ENCODE data around the gene TTC32. TPM values are rescaled to one million over a fixed set of nuclear protein-coding genes. Genes with fewer than 3 reads are reported as not detected.

TTC32 gene
- total RNA-seq, 1 experiment from 2014 or later, result 12.7 TPM

- in situ Hi-C loops (cut with HindIII; ENCODE audit: low pct_unique_long_range_greater_than_20kb, low sequenced_read_pairs), result no loop called here
- no peak for DNase-seq (ENCODE audit: low read depth, low spot score)
- Histone ChIP-seq H3K4me1 (ENCODE audit: control insufficient read depth, insufficient read depth, low read length) (no peaks in the 10 kb centered on the region), H3K36me3 (ENCODE audit: control insufficient read depth, insufficient read depth, low read length) (no peaks in the 10 kb centered on the region), H3K9me3 (ENCODE audit: control insufficient read depth, insufficient read depth, low read depth, low read length) (no peaks in the 10 kb centered on the region), H3K27ac (ENCODE audit: low read length) (no peak overlapping the region), H3K27me3 (ENCODE audit: control insufficient read depth, insufficient read depth, low read length) (no peaks in the 10 kb centered on the region), H3K4me3 (ENCODE audit: low read depth in 2 of 2, low read length in 2 of 2) (no peak overlapping the region)
- intact Hi-C loops (cut with micrococcal nuclease; ENCODE audit: unreplicated experiment), result no loop called here
- TF ChIP-seq REST (IDR thresholded peaks at IDR 0.05; ENCODE audit: insufficient read depth in 1 of 2, low read depth in 2 of 2, low read length in 1 of 2) (no peak), TCF7L2 (IDR thresholded peaks at IDR 0.05; ENCODE audit: low read depth, low read length) (no peak), SIN3A (IDR thresholded peaks at IDR 0.05; ENCODE audit: borderline replicate concordance, insufficient read depth, low read depth, low read length) (no peak), POLR2AphosphoS5 (IDR thresholded peaks at IDR 0.05; ENCODE audit: low read depth, low read length) (no peak), CTCF (IDR thresholded peaks at IDR 0.05) (no peak)
- BruUV-seq (replicated peaks), result no TSS peak
- ATAC-seq, result no peak
- ChIA-PET POLR2A (no interaction called here), CTCF (no interaction called here)
Measured at GRCh38 chr2:19876751-19877150, 25.0 kb downstream of the TTC32 start.

- in situ Hi-C loops (cut with HindIII; ENCODE audit: low pct_unique_long_range_greater_than_20kb, low sequenced_read_pairs) (no loop called here), intact Hi-C loops (cut with micrococcal nuclease; ENCODE audit: unreplicated experiment) (no loop called here)
- DNase-seq (ENCODE audit: low read depth, low spot score), result no peak
- H3K27me3 ChIP-seq (ENCODE audit: control insufficient read depth, insufficient read depth, low read length), result no peaks in the 10 kb centered on the region
- CTCF ChIA-PET, result no interaction called here
- no peak for TF ChIP-seq SIN3A (IDR thresholded peaks at IDR 0.05; ENCODE audit: borderline replicate concordance, insufficient read depth, low read depth, low read length)
- no peak for TF ChIP-seq CTCF (IDR thresholded peaks at IDR 0.05)
- no peak for TF ChIP-seq TCF7L2 (IDR thresholded peaks at IDR 0.05; ENCODE audit: low read depth, low read length)
- no peak for TF ChIP-seq REST (IDR thresholded peaks at IDR 0.05; ENCODE audit: insufficient read depth in 1 of 2, low read depth in 2 of 2, low read length in 1 of 2)
- no peak for TF ChIP-seq POLR2AphosphoS5 (IDR thresholded peaks at IDR 0.05; ENCODE audit: low read depth, low read length)
- no peak overlapping the region for H3K4me3 ChIP-seq (ENCODE audit: low read depth in 2 of 2, low read length in 2 of 2)
- no peaks in the 10 kb centered on the region for H3K9me3 ChIP-seq (ENCODE audit: control insufficient read depth, insufficient read depth, low read depth, low read length)
- ATAC-seq, result no peak
- no TSS peak for BruUV-seq (replicated peaks)
- H3K4me1 ChIP-seq (ENCODE audit: control insufficient read depth, insufficient read depth, low read length), result no peaks in the 10 kb centered on the region
- no peak overlapping the region for H3K27ac ChIP-seq (ENCODE audit: low read length)
- POLR2A ChIA-PET, result no interaction called here
- no peaks in the 10 kb centered on the region for H3K36me3 ChIP-seq (ENCODE audit: control insufficient read depth, insufficient read depth, low read length)
Measured at GRCh38 chr2:19875280-19875679, 26.5 kb downstream of the TTC32 start.
